ENCODE results near the gene PRCC. TPM values are rescaled to one million over a fixed set of nuclear protein-coding genes. Genes with fewer than 3 reads are reported as not detected.

PRCC gene, protein sequence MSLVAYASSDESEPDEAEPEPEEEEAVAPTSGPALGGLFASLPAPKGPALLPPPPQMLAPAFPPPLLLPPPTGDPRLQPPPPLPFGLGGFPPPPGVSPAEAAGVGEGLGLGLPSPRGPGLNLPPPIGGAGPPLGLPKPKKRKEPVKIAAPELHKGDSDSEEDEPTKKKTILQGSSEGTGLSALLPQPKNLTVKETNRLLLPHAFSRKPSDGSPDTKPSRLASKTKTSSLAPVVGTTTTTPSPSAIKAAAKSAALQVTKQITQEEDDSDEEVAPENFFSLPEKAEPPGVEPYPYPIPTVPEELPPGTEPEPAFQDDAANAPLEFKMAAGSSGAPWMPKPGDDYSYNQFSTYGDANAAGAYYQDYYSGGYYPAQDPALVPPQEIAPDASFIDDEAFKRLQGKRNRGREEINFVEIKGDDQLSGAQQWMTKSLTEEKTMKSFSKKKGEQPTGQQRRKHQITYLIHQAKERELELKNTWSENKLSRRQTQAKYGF
- 121 and 125 TPM in 2 replicates for total RNA-seq (2021)
- Bru-seq, nascent RNA, result percentile 91 among the genes with signal in this experiment
- BruChase-seq, experiment 1, labeled RNA remaining after a 2-hour chase, result percentile 90 among the genes with signal in this experiment
- BruChase-seq, experiment 2, labeled RNA remaining after a 6-hour chase, result percentile 93 among the genes with signal in this experiment
- long read RNA-seq, transcript PRCC-201 (7 exons, 2,105 nt), result major isoform, 368 of 417 reads
- long read RNA-seq, partial matches to known transcripts, result 14 of 417 reads
- long read RNA-seq, other reads (novel, unspliced or antisense), result 34 of 417 reads

DNA sequence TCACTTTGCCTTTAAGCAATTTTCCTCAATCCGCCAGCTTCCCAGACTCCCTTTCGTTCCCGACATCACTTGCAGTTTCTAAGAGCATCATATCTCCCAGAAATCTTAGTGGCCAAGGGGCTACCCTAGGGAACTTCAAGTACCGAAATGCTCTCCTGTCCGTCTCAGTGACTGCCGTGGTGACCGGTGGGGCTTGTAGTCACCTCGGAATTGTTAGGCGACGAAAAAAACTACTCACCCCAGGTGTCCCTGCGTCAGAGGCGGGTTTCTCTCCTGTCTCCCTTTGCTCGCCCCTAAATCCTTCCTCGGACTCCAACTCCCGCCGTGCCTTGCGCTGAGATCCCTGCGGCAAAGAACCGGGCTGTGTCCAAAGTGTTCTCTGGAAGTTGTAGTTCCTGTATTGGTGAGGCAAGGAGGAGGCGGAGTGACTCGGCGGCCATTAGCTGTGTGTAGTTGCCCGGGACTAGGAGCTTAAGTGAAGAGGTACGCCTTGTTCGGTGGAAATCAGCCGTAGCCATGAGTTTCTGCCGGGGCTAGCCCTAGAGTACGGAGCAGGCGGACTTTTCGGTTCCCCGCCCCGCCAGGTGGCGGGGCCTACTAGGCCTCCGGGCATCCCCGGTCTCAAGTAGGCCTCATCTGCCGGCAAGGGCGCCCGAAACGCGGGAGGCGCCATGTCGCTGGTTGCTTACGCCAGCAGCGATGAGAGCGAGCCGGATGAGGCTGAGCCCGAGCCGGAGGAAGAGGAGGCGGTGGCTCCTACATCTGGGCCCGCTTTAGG lies at the start of gene PRCC:
TSS of gene PRCC (plus strand) at position 435 of the 778 bp plus-strand sequence. CDS start at position 672, 237 bp downstream.
- intact Hi-C loops (cut with micrococcal nuclease; ENCODE audit: unreplicated experiment), result loop anchor here (1.0 to 2.0 kb wide), 2 partner anchors 16 to 26 kb away; partner anchors contain the start of genes HDGF and MRPL24
- H3K27me3 ChIP-seq (replicated peaks; ENCODE audit: insufficient read depth, low read depth, low read length, poor library complexity), result no peaks in the 10 kb centered on the region
- TSS peak; percentile 40 for BruUV-seq (replicated peaks)
- POLR2A ChIA-PET (ENCODE audit: low non-redundant PET), result interaction anchor here (0.6 kb wide), 1 partner anchor 15 kb away, joined by 3 read pairs; no protein-coding TSS in a partner anchor
- peak within 1 kb of the TSS; percentile 89 for H3K4me3 ChIP-seq (ENCODE audit: low read depth, low read length, poor library complexity, severe bottlenecking)
- H3K36me3 ChIP-seq (ENCODE audit: insufficient read depth, low read length, poor library complexity, severe bottlenecking), result peaks cover 8% of the 10 kb centered on the region
- TF ChIP-seq, protein P1, sequence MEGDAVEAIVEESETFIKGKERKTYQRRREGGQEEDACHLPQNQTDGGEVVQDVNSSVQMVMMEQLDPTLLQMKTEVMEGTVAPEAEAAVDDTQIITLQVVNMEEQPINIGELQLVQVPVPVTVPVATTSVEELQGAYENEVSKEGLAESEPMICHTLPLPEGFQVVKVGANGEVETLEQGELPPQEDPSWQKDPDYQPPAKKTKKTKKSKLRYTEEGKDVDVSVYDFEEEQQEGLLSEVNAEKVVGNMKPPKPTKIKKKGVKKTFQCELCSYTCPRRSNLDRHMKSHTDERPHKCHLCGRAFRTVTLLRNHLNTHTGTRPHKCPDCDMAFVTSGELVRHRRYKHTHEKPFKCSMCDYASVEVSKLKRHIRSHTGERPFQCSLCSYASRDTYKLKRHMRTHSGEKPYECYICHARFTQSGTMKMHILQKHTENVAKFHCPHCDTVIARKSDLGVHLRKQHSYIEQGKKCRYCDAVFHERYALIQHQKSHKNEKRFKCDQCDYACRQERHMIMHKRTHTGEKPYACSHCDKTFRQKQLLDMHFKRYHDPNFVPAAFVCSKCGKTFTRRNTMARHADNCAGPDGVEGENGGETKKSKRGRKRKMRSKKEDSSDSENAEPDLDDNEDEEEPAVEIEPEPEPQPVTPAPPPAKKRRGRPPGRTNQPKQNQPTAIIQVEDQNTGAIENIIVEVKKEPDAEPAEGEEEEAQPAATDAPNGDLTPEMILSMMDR (conservative IDR thresholded peaks at IDR 0.05; ENCODE audit: low read depth, low read length), result no peak
- TF ChIP-seq EZH2 (IDR thresholded peaks at IDR 0.05; ENCODE audit: borderline replicate concordance, low read depth, low read length, poor library complexity, severe bottlenecking), result no peak
- H3K9me3 ChIP-seq (ENCODE audit: low read depth, low read length, poor library complexity, severe bottlenecking), result no peaks in the 10 kb centered on the region
- peak; percentile 100 for DNase-seq (ENCODE audit: low spot score)
- CTCF ChIA-PET, result interaction anchor here (0.6 to 1.4 kb wide), 4 partner anchors 20 to 106 kb away, joined by 4 to 9 read pairs (median 4); partner anchors contain the start of gene MRPL24
- H3K4me1 ChIP-seq (ENCODE audit: insufficient read depth, low read length, poor library complexity, severe bottlenecking), result peaks cover 14% of the 10 kb centered on the region
- H3K27ac ChIP-seq (ENCODE audit: low read depth, low read length, poor library complexity, severe bottlenecking), result peak within 1 kb of the TSS; percentile 94

DNA sequence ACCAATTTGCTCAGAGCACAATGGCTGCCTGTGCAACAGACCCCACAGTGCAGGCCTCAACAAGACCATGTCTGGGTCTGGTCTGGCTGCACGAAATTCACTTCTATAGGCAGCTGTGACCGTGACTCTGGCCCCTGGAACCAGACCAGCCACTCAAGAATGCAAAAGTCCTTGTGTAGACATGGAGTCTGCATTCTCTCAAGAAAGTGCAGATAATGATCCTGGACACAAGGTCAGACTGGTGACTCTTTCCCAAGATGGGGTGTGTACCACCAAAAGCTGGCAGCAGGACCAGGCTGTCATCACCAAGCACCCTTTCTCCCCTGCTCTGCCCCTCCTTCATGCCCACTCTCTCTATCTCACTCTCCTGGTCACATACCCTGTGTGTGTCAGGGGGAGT lies 46.2 kb upstream of the PRCC start:
- POLR2A ChIA-PET (ENCODE audit: low non-redundant PET), result no interaction called here
- BruUV-seq (replicated peaks), result no TSS peak
- CTCF ChIA-PET, result interaction anchor here (0.5 kb wide), 1 partner anchor 54 kb away, joined by 4 read pairs; no protein-coding TSS in a partner anchor

More for the DNA sequence above, 46.2 kb upstream of the PRCC start:
- no peaks in the 10 kb centered on the region for H3K27me3 ChIP-seq (replicated peaks; ENCODE audit: insufficient read depth, low read depth, low read length, poor library complexity)
- H3K4me1 ChIP-seq (ENCODE audit: insufficient read depth, low read length, poor library complexity, severe bottlenecking), result peaks cover 10% of the 10 kb centered on the region
- DNase-seq (ENCODE audit: low spot score), result no peak
- H3K4me3 ChIP-seq (ENCODE audit: low read depth, low read length, poor library complexity, severe bottlenecking), result no peak overlapping the region
- intact Hi-C loops (cut with micrococcal nuclease; ENCODE audit: unreplicated experiment), result no loop called here
- TF ChIP-seq, protein P1 (conservative IDR thresholded peaks at IDR 0.05; ENCODE audit: low read depth, low read length), result no peak
- no peak for TF ChIP-seq EZH2 (IDR thresholded peaks at IDR 0.05; ENCODE audit: borderline replicate concordance, low read depth, low read length, poor library complexity, severe bottlenecking)
- peaks cover 37% of the 10 kb centered on the region for H3K36me3 ChIP-seq (ENCODE audit: insufficient read depth, low read length, poor library complexity, severe bottlenecking)
- H3K27ac ChIP-seq (ENCODE audit: low read depth, low read length, poor library complexity, severe bottlenecking), result no peak overlapping the region
- no peaks in the 10 kb centered on the region for H3K9me3 ChIP-seq (ENCODE audit: low read depth, low read length, poor library complexity, severe bottlenecking)
